HepG2 (cell line): ENCODE results near the gene LAG3. TPM values are rescaled to one million over a fixed set of nuclear protein-coding genes. Genes with fewer than 3 reads are reported as not detected.
A peak's percentile ranks its signal among the peaks of the same experiment; 100 is the strongest.

ENCODE experiments used
- BORCS8-MEF2B ChIP-seq: sonication (generic); formaldehyde crosslinking; IDR thresholded peaks from 2 replicates; pipeline ENCODE4 v1.8.0; 2022; ENCODE audit warnings: mild to moderate bottlenecking, missing genetic modification reagents
- CEBPB ChIP-seq: IDR thresholded peaks from 2 replicates; pipeline ENCODE4 v1.6.1; 2011; ENCODE audit warnings: low read depth, low read length, improper control_type of control experiment, borderline replicate concordance
- KLF16 ChIP-seq, 2 experiments: sonication (generic) in 1 of 2; formaldehyde crosslinking in 1 of 2; IDR thresholded peaks; 2 replicates each; pipeline versions ENCODE4 v1.6.1 to v1.8.0; 2016 to 2023; ENCODE audit warnings: missing genetic modification reagents in 2 of 2, missing compliant biosample characterization in 1 of 2
- NBN ChIP-seq: fragments of 450-650 bp; conservative IDR thresholded peaks from 2 replicates; pipeline ENCODE4 v1.6.1; 2017
- PHF20 ChIP-seq: sonication (generic); formaldehyde crosslinking; IDR thresholded peaks from 2 replicates; pipeline ENCODE4 v1.5.0; 2020; ENCODE audit warnings: mild to moderate bottlenecking, missing genetic modification reagents
- PRMT3 ChIP-seq: sonication (generic); formaldehyde crosslinking; IDR thresholded peaks from 2 replicates; pipeline ENCODE4 v1.8.1; 2022; ENCODE audit warnings: low read depth, mild to moderate bottlenecking, moderate library complexity, missing genetic modification reagents, borderline replicate concordance
- TGIF2 ChIP-seq: IDR thresholded peaks from 2 replicates; pipeline ENCODE4 v1.6.1; 2016; ENCODE audit warnings: control low read depth, missing compliant biosample characterization
- ZBTB10 ChIP-seq: sonication (generic); formaldehyde crosslinking; IDR thresholded peaks from 2 replicates; pipeline ENCODE4 v1.4.0; 2020; ENCODE audit warnings: missing genetic modification reagents, borderline replicate concordance
- ZNF460 ChIP-seq: sonication (generic); formaldehyde crosslinking; IDR thresholded peaks from 2 replicates; pipeline ENCODE4 v1.5.1; 2020; ENCODE audit warnings: missing genetic modification reagents, mild to moderate bottlenecking, borderline replicate concordance
- ZNF510 ChIP-seq: sonication (generic); formaldehyde crosslinking; IDR thresholded peaks from 2 replicates; pipeline ENCODE4 v1.4.0; 2020; ENCODE audit warnings: low read depth, mild to moderate bottlenecking, missing genetic modification reagents
- ZNF557 ChIP-seq: sonication (generic); formaldehyde crosslinking; IDR thresholded peaks from 2 replicates; pipeline ENCODE4 v1.4.0; 2020; ENCODE audit warnings: missing genetic modification reagents
- polyA plus RNA-seq, 8 experiments: library from polyadenylated mRNA; depleted of rRNA in 3 of 8; stranded (reverse) in 7 of 8; unstranded in 1 of 8; fragments of >200 nt; fragmentation: Illumina TruSeq in 4 of 8; extraction: Trizol in 4 of 8; gene quantifications; 2 replicates each; pipeline versions ENCODE4 v1.2.1 to v1.2.3, GENCODE V29; 2011 to 2016; ENCODE audit warnings: low read depth in 4 of 8, missing spikeins in 1 of 8, mixed read lengths in 1 of 8; ENCODE audit not compliant: insufficient read depth in 1 of 8
- total RNA-seq, 5 experiments: library from RNA; depleted of rRNA; stranded (reverse); fragments of >200 nt; fragmentation: Illumina TruSeq; extraction: Trizol; gene quantifications; 2 replicates each; pipeline ENCODE4 v1.2.3, GENCODE V29; 2016; ENCODE audit warnings: low read depth in 1 of 5
- TF ChIP-seq, protein P1 (sequence below): sonication (generic); formaldehyde crosslinking; IDR thresholded peaks from 2 replicates; pipeline ENCODE4 v1.5.0; 2020; ENCODE audit warnings: mild to moderate bottlenecking, missing genetic modification reagents, moderate library complexity
- TF ChIP-seq, protein P2 (sequence below): sonication (generic); formaldehyde crosslinking; IDR thresholded peaks from 2 replicates; pipeline ENCODE4 v1.8.1; 2022; ENCODE audit warnings: low read depth, mild to moderate bottlenecking, missing genetic modification reagents
- TF ChIP-seq, protein P3 (sequence below): sonication (generic); formaldehyde crosslinking; IDR thresholded peaks from 2 replicates; pipeline ENCODE4 v1.5.1; 2020; ENCODE audit warnings: missing genetic modification reagents, mild to moderate bottlenecking, borderline replicate concordance

The LAG3 gene
- total and polyA plus RNA-seq, 2 of the 13 experiments (the other 11 are each of a cell fraction or from before 2014, with no cell fraction given), result 0.11 to 0.26 TPM

DNA sequence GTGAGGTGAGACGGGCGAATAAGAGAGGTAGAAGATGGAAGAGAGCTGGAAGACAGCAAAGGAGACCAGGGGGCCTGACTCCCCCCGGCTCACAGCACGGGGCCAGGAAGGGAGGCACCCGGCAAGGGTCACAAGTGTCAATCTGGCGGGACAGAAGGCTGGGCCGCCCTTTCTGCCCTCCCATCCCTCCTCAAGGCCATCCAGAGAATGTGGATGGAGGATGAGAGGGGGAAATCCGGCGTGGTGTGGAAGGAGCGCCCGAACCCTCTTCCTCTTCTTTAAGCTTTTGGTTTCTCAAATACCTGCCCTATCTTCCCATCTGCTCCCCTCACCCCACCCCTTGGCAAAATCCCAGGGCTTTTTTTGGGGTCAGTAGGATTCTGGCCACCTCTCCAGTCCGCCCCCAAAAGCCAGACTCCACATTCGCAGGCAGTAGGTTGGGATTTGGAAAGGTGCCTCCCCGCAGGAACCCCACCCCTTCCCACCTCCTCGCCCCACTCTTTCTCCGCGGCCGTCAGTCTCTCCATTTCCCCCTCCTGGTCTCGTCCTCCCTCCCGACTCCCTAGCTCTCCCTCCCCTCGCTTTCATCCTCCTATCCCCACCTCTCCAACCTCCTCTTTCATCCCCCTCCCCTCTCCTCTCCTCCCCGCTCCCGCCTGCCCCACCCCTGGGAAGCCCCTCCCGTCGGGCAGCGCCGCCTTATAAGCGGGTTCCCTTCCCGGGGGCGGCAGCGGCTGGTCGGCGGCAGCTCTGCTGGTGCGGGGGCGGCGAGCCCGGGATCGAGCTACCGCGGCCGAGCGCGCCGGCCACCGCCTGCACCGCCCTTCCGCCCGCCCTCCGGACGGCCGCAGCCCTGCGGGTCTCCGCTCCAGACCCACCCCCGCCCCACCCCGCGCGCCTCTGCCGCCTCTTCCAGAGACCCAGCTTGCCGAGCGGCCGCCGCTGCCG, 6.4 kb upstream of the LAG3 start, which contains the start of gene PTMS (continued):
- TF ChIP-seq ZBTB10 (no peak), CEBPB (no peak), ZNF557 (no peak), ZNF460 (CRISPR knock-in tag) (no peak), BORCS8-MEF2B (CRISPR knock-in tag) (peak; percentile 22; the same call in 1 of the 2 replicates), TGIF2 (CRISPR knock-in tag) (no peak), PHF20 (CRISPR knock-in tag) (0 out of 2 replicates have a peak, but pooled peaks have one; percentile 4), KLF16 (CRISPR knock-in tag; IDR thresholded peaks at IDR 0.05) (no peak), NBN (no peak), ZNF510 (CRISPR knock-in tag) (no peak), PRMT3 (CRISPR knock-in tag) (no peak)
- TF ChIP-seq, protein P1, sequence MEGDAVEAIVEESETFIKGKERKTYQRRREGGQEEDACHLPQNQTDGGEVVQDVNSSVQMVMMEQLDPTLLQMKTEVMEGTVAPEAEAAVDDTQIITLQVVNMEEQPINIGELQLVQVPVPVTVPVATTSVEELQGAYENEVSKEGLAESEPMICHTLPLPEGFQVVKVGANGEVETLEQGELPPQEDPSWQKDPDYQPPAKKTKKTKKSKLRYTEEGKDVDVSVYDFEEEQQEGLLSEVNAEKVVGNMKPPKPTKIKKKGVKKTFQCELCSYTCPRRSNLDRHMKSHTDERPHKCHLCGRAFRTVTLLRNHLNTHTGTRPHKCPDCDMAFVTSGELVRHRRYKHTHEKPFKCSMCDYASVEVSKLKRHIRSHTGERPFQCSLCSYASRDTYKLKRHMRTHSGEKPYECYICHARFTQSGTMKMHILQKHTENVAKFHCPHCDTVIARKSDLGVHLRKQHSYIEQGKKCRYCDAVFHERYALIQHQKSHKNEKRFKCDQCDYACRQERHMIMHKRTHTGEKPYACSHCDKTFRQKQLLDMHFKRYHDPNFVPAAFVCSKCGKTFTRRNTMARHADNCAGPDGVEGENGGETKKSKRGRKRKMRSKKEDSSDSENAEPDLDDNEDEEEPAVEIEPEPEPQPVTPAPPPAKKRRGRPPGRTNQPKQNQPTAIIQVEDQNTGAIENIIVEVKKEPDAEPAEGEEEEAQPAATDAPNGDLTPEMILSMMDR (CRISPR knock-in tag), result peak; percentile 13; the same call in 1 of the 2 replicates
- TF ChIP-seq, protein P2, sequence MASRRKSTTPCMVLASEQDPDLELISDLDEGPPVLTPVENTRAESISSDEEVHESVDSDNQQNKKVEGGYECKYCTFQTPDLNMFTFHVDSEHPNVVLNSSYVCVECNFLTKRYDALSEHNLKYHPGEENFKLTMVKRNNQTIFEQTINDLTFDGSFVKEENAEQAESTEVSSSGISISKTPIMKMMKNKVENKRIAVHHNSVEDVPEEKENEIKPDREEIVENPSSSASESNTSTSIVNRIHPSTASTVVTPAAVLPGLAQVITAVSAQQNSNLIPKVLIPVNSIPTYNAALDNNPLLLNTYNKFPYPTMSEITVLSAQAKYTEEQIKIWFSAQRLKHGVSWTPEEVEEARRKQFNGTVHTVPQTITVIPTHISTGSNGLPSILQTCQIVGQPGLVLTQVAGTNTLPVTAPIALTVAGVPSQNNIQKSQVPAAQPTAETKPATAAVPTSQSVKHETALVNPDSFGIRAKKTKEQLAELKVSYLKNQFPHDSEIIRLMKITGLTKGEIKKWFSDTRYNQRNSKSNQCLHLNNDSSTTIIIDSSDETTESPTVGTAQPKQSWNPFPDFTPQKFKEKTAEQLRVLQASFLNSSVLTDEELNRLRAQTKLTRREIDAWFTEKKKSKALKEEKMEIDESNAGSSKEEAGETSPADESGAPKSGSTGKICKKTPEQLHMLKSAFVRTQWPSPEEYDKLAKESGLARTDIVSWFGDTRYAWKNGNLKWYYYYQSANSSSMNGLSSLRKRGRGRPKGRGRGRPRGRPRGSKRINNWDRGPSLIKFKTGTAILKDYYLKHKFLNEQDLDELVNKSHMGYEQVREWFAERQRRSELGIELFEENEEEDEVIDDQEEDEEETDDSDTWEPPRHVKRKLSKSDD, result 0 out of 2 replicates have a peak, but pooled peaks have one; percentile 38
- TF ChIP-seq, protein P3, sequence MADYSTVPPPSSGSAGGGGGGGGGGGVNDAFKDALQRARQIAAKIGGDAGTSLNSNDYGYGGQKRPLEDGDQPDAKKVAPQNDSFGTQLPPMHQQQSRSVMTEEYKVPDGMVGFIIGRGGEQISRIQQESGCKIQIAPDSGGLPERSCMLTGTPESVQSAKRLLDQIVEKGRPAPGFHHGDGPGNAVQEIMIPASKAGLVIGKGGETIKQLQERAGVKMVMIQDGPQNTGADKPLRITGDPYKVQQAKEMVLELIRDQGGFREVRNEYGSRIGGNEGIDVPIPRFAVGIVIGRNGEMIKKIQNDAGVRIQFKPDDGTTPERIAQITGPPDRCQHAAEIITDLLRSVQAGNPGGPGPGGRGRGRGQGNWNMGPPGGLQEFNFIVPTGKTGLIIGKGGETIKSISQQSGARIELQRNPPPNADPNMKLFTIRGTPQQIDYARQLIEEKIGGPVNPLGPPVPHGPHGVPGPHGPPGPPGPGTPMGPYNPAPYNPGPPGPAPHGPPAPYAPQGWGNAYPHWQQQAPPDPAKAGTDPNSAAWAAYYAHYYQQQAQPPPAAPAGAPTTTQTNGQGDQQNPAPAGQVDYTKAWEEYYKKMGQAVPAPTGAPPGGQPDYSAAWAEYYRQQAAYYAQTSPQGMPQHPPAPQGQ (CRISPR knock-in tag), result no peak
